SK-N-SH (cell line): ENCODE data around the gene CDC42SE2. TPM values are rescaled to one million over a fixed set of nuclear protein-coding genes. Genes with fewer than 3 reads are reported as not detected.

Source experiments
- CTCF ChIA-PET: fragments of 300-600, 350-600 bp; formaldehyde crosslinking; extraction: SDS; loops from one replicate; lab custom pipeline; 2021; lab: Yijun Ruan, JAX
- POLR2A ChIA-PET: fragments of 350-600 bp; sonication (Branson Sonifier 250); formaldehyde crosslinking; extraction: SDS; loops from one replicate; lab custom pipeline; 2020; ENCODE audit warnings: antibody characterized with exemption, inconsistent platforms; lab: Yijun Ruan, JAX
- DNase-seq: peaks from one replicate; pipeline ENCODE4 v3.0.0; 2012
- H2AFZ ChIP-seq: fragments of 200-600 bp; sonication (generic); 2 replicates; pipeline ENCODE4 v1.8.1; 2016; ENCODE audit warnings: antibody characterized with exemption, mild to moderate bottlenecking, low read depth
- H3F3A ChIP-seq: fragments of 200-600 bp; sonication (generic); replicated peaks from 2 replicates; pipeline ENCODE3; 2016; ENCODE audit warnings: antibody characterized with exemption, mild to moderate bottlenecking; ENCODE audit not compliant: insufficient read depth
- H3K27ac ChIP-seq, 2 experiments: fragments of 200-500 bp in 1 of 2; fragments of 200-600 bp in 1 of 2; sonication (Bioruptor generic) in 1 of 2; sonication (generic), shearing (Covaris generic) in 1 of 2; 2 replicates each; pipeline versions ENCODE4 v1.5.1 to v1.6.1; 2014 to 2016; ENCODE audit warnings: low read depth in 2 of 2, inconsistent platforms in 1 of 2, low read length in 1 of 2, mild to moderate bottlenecking in 1 of 2, mixed read lengths in 1 of 2
- H3K27me3 ChIP-seq: fragments of 200-600 bp; sonication (generic), shearing (Covaris generic); 2 replicates; pipeline ENCODE4 v1.6.1; 2016; ENCODE audit warnings: mixed run types; ENCODE audit not compliant: insufficient read depth
- H3K36me3 ChIP-seq, 2 experiments: fragments of 200-500 bp in 1 of 2; fragments of 200-600 bp in 1 of 2; sonication (Bioruptor generic) in 1 of 2; sonication (generic) in 1 of 2; replicated peaks in 1 of 2; 2 replicates each; pipeline versions ENCODE3 to v1.5.1; 2014 to 2016; ENCODE audit warnings: low read length in 1 of 2, mild to moderate bottlenecking in 1 of 2; ENCODE audit not compliant: insufficient read depth in 2 of 2, control insufficient read depth in 1 of 2
- H3K4me1 ChIP-seq, 2 experiments: fragments of 200-500 bp in 1 of 2; fragments of 200-600 bp in 1 of 2; sonication (Bioruptor generic) in 1 of 2; sonication (generic), shearing (Covaris generic) in 1 of 2; 2 replicates each; pipeline versions ENCODE4 v1.5.1 to v1.6.1; 2014 to 2016; ENCODE audit warnings: low read depth in 1 of 2, low read length in 1 of 2, mixed run types in 1 of 2; ENCODE audit not compliant: insufficient read depth in 2 of 2, control insufficient read depth in 1 of 2
- H3K4me2 ChIP-seq: fragments of 200-600 bp; sonication (generic), shearing (Covaris generic); 2 replicates; pipeline ENCODE4 v1.6.1; 2017; ENCODE audit warnings: mixed run types
- H3K4me3 ChIP-seq, 2 experiments: fragments of 200-500 bp in 1 of 2; fragments of 200-600 bp in 1 of 2; sonication (Bioruptor generic) in 1 of 2; sonication (generic), shearing (Covaris generic) in 1 of 2; 2 replicates each; pipeline versions ENCODE4 v1.5.1 to v1.8.1; 2014 to 2016; ENCODE audit warnings: low read depth in 2 of 2, inconsistent platforms in 1 of 2, low read length in 1 of 2, mild to moderate bottlenecking in 1 of 2, mixed read lengths in 1 of 2, moderate library complexity in 1 of 2
- H3K79me2 ChIP-seq: fragments of 200-600 bp; sonication (generic); 2 replicates; pipeline ENCODE4 v1.8.1; 2017; ENCODE audit warnings: mild to moderate bottlenecking; ENCODE audit not compliant: insufficient read depth
- H3K9ac ChIP-seq: fragments of 200-600 bp; sonication (generic); 2 replicates; pipeline ENCODE4 v1.6.1; 2017; ENCODE audit warnings: mixed run types
- H3K9me2 ChIP-seq: fragments of 200-600 bp; sonication (generic); 2 replicates; pipeline ENCODE4 v1.6.1; 2017; ENCODE audit warnings: mixed run types
- H3K9me3 ChIP-seq: fragments of 200-600 bp; sonication (generic); 2 replicates; pipeline ENCODE4 v1.6.1; 2017; ENCODE audit warnings: mixed run types, mild to moderate bottlenecking, moderate library complexity
- H4K20me1 ChIP-seq: fragments of 200-600 bp; sonication (generic); 2 replicates; pipeline ENCODE4 v1.6.1; 2017; ENCODE audit warnings: mild to moderate bottlenecking, mixed run types; ENCODE audit not compliant: insufficient read depth
- CHD2 ChIP-seq: fragments of 150-350 bp; IDR thresholded peaks from 2 replicates; pipeline ENCODE4 v1.6.1; 2018; ENCODE audit warnings: low read length; ENCODE audit not compliant: partially characterized antibody
- ELF1 ChIP-seq: IDR thresholded peaks from 2 replicates; pipeline ENCODE4 v1.4.0; 2012
- FOSL2 ChIP-seq: IDR thresholded peaks from 2 replicates; pipeline ENCODE4 v1.4.0; 2012; ENCODE audit warnings: low read depth, mild to moderate bottlenecking, moderate library complexity, borderline replicate concordance
- IRF3 ChIP-seq: fragments of 150-350 bp; IDR thresholded peaks from 2 replicates; pipeline ENCODE4 v1.6.1; 2016; ENCODE audit warnings: mild to moderate bottlenecking, low read depth, low read length
- JUND ChIP-seq: IDR thresholded peaks from 2 replicates; pipeline ENCODE4 v1.4.0; 2012
- NRF1 ChIP-seq: IDR thresholded peaks from 2 replicates; pipeline ENCODE4 v1.6.1; 2012; ENCODE audit warnings: low read depth, mild to moderate bottlenecking, low read length
- RAD21 ChIP-seq: IDR thresholded peaks from 2 replicates; pipeline ENCODE4 v1.6.1; 2012; ENCODE audit warnings: mild to moderate bottlenecking, low read length
- RCOR1 ChIP-seq: fragments of 150-350 bp; IDR thresholded peaks from 2 replicates; pipeline ENCODE4 v1.6.1; 2017; ENCODE audit warnings: antibody characterized with exemption, low read length
- REST ChIP-seq: IDR thresholded peaks from 2 replicates; pipeline ENCODE4 v1.6.1; 2012; ENCODE audit warnings: mild to moderate bottlenecking, low read depth, low read length, moderate library complexity
- RFX5 ChIP-seq: IDR thresholded peaks from 2 replicates; pipeline ENCODE4 v1.6.1; 2012; ENCODE audit warnings: mild to moderate bottlenecking, improper control_type of control experiment, low read length
- RXRA ChIP-seq: IDR thresholded peaks from 2 replicates; pipeline ENCODE4 v1.4.0; 2012; ENCODE audit warnings: low read depth, mild to moderate bottlenecking, borderline replicate concordance
- SIN3A ChIP-seq: IDR thresholded peaks from 2 replicates; pipeline ENCODE4 v1.6.1; 2012; ENCODE audit warnings: low read depth, mild to moderate bottlenecking, low read length, moderate library complexity, borderline replicate concordance
- TAF1 ChIP-seq: IDR thresholded peaks from 2 replicates; pipeline ENCODE4 v1.6.1; 2012; ENCODE audit warnings: low read depth, mild to moderate bottlenecking, low read length, moderate library complexity, borderline replicate concordance
- TCF12 ChIP-seq: IDR thresholded peaks from 2 replicates; pipeline ENCODE4 v1.4.0; 2012
- TEAD4 ChIP-seq: IDR thresholded peaks from 2 replicates; pipeline ENCODE4 v1.4.0; 2012; ENCODE audit warnings: mild to moderate bottlenecking, borderline replicate concordance; ENCODE audit not compliant: insufficient read depth
- USF1 ChIP-seq: IDR thresholded peaks from 2 replicates; pipeline ENCODE4 v1.4.0; 2012; ENCODE audit warnings: low read depth, borderline replicate concordance
- USF2 ChIP-seq: fragments of 150-350 bp; IDR thresholded peaks from 2 replicates; pipeline ENCODE4 v1.6.1; 2017; ENCODE audit warnings: antibody characterized with exemption, low read length, low read depth, borderline replicate concordance
- YY1 ChIP-seq: IDR thresholded peaks from 2 replicates; pipeline ENCODE4 v1.4.0; 2012; ENCODE audit warnings: low read depth, mild to moderate bottlenecking
- ZBTB33 ChIP-seq: IDR thresholded peaks from 2 replicates; pipeline ENCODE4 v1.4.0; 2012; ENCODE audit warnings: low read depth, borderline replicate concordance
- WGBS: methylation state at CpG from one replicate; pipeline ENCODE4 v1.1.6; 2017; ENCODE audit warnings: low lambda C conversion rate; 5-methylcytosine and 5-hydroxymethylcytosine counted together
- polyA plus RNA-seq, 3 experiments: library from polyadenylated mRNA; depleted of rRNA; stranded (reverse); fragments of >200 nt; gene quantifications; 2 replicates each; pipeline ENCODE4 v1.2.3, GENCODE V29; 2012

Gene CDC42SE2
- polyA plus RNA-seq, 1 of the 3 experiments (the other 2 are of a cell fraction): 8.6 TPM

- ChIA-PET CTCF (no interaction called here), POLR2A (no interaction called here)
- Histone ChIP-seq H3K4me3 (no peak overlapping the region), H3K9me2 (no peaks in the 10 kb centered on the region), H3K9ac (no peak overlapping the region), H4K20me1 (no peaks in the 10 kb centered on the region; the same call in 1 of the 2 replicates), H3K27ac (no peak overlapping the region), H3F3A (peaks cover 2% of the 10 kb centered on the region), H3K79me2 (peaks cover 93% of the 10 kb centered on the region), H3K36me3 (no peaks in the 10 kb centered on the region), H2AFZ (no peak overlapping the region), H3K9me3 (no peaks in the 10 kb centered on the region), H3K27me3 (no peaks in the 10 kb centered on the region), H3K4me2 (no peak overlapping the region), H3K4me1 (peaks cover 0 to 3% of the 10 kb centered on the region in 2 experiments; a peak in 3 of 4 replicates)
- no peak for TF ChIP-seq FOSL2
- TF ChIP-seq IRF3: no peak
- TF ChIP-seq USF1: no peak
- WGBS: 95% methylated on average over 5 of the region's 5 CpGs
- no peak for DNase-seq
Measured at GRCh38 chr5:131297886-131298285, 34.0 kb downstream of the CDC42SE2 start.

- no peak overlapping the region for H3K4me2 ChIP-seq
- H4K20me1 ChIP-seq: peaks cover 7% of the 10 kb centered on the region
- peaks cover 17% of the 10 kb centered on the region for H3F3A ChIP-seq
- no peaks in the 10 kb centered on the region for H3K36me3 ChIP-seq
- no peaks in the 10 kb centered on the region for H3K27me3 ChIP-seq
- peaks cover 94% of the 10 kb centered on the region for H3K79me2 ChIP-seq
- CTCF ChIA-PET: no interaction called here
- H2AFZ ChIP-seq: no peak overlapping the region
- no peak overlapping the region for H3K27ac ChIP-seq
- H3K9me2 ChIP-seq: no peaks in the 10 kb centered on the region
- WGBS: 95% methylated on average over 3 of the region's 3 CpGs
- H3K4me3 ChIP-seq: no peak overlapping the region
- H3K4me1 ChIP-seq: peaks cover 6 to 11% of the 10 kb centered on the region in 2 experiments; a peak in 3 of 4 replicates
- POLR2A ChIA-PET: no interaction called here
- H3K9me3 ChIP-seq: no peaks in the 10 kb centered on the region
- H3K9ac ChIP-seq: no peak overlapping the region
- DNase-seq: no peak
- TF ChIP-seq CHD2: no peak
- no peak for TF ChIP-seq ELF1
- TF ChIP-seq RFX5: no peak
- TF ChIP-seq ZBTB33: no peak
- TF ChIP-seq TCF12: no peak
- no peak for TF ChIP-seq IRF3
- no peak for TF ChIP-seq RXRA
- TF ChIP-seq USF2: no peak
- no peak for TF ChIP-seq SIN3A
- TF ChIP-seq YY1: no peak
- no peak for TF ChIP-seq TEAD4
- TF ChIP-seq RCOR1: no peak
- no peak for TF ChIP-seq NRF1
- no peak for TF ChIP-seq JUND
- no peak for TF ChIP-seq RAD21
- no peak for TF ChIP-seq TAF1
- TF ChIP-seq REST: no peak
- TF ChIP-seq FOSL2: no peak
Measured at GRCh38 chr5:131299465-131299864, 35.6 kb downstream of the CDC42SE2 start.
